Measurements from ENCODE around the gene MYOC.
"Not testable (repeated sequence)": the region's sequence is repeated elsewhere in the genome, so short reads cannot be mapped to it uniquely, and the experiment has no call there.

Gene MYOC

GRCh38 chr1:171652234-171652822 lies at the start of gene MYOC:
Gene MYOC, minus strand, starts transcription at chr1:171652688. Its CDS starts 77 bp downstream, at chr1:171652611.
- in situ Hi-C loops (cut with MboI; ENCODE audit: low sequenced_read_pairs, unreplicated experiment): loop anchor here (25.0 kb wide), 1 partner anchor 335 kb away; no protein-coding TSS in a partner anchor

GRCh38 chr1:171699531-171699930 lies 47.0 kb upstream of the MYOC start:
- TF ChIP-seq, protein P1, sequence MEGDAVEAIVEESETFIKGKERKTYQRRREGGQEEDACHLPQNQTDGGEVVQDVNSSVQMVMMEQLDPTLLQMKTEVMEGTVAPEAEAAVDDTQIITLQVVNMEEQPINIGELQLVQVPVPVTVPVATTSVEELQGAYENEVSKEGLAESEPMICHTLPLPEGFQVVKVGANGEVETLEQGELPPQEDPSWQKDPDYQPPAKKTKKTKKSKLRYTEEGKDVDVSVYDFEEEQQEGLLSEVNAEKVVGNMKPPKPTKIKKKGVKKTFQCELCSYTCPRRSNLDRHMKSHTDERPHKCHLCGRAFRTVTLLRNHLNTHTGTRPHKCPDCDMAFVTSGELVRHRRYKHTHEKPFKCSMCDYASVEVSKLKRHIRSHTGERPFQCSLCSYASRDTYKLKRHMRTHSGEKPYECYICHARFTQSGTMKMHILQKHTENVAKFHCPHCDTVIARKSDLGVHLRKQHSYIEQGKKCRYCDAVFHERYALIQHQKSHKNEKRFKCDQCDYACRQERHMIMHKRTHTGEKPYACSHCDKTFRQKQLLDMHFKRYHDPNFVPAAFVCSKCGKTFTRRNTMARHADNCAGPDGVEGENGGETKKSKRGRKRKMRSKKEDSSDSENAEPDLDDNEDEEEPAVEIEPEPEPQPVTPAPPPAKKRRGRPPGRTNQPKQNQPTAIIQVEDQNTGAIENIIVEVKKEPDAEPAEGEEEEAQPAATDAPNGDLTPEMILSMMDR (IDR thresholded peaks at IDR 0.05; ENCODE audit: borderline replicate concordance, control extremely low read depth, extremely low read depth, insufficient read depth, missing control alignments): no peak
- no peak for DNase-seq (ENCODE audit: low spot score)
- in situ Hi-C loops (cut with MboI; ENCODE audit: low sequenced_read_pairs, unreplicated experiment): no loop called here

More at GRCh38 chr1:171652234-171652822, at the start of gene MYOC:
- TF ChIP-seq, protein P1 (IDR thresholded peaks at IDR 0.05; ENCODE audit: borderline replicate concordance, control extremely low read depth, extremely low read depth, insufficient read depth, missing control alignments): no peak
- no peak for DNase-seq (ENCODE audit: low spot score)

- DNase-seq (ENCODE audit: low spot score); in situ Hi-C loops (cut with MboI; ENCODE audit: low sequenced_read_pairs, unreplicated experiment): not testable (repeated sequence)
These were observed 43.3 kb upstream of the MYOC start for GRCh38 chr1:171695772-171696171.

- in situ Hi-C loops (cut with MboI; ENCODE audit: low sequenced_read_pairs, unreplicated experiment); DNase-seq (ENCODE audit: low spot score): not testable (repeated sequence)
These were observed 41.1 kb upstream of the MYOC start for GRCh38 chr1:171693541-171693940.

GRCh38 chr1:171683870-171684269 lies 31.4 kb upstream of the MYOC start:
- no peak for DNase-seq (ENCODE audit: low spot score)
- TF ChIP-seq, protein P1 (IDR thresholded peaks at IDR 0.05; ENCODE audit: borderline replicate concordance, control extremely low read depth, extremely low read depth, insufficient read depth, missing control alignments): no peak
- in situ Hi-C loops (cut with MboI; ENCODE audit: low sequenced_read_pairs, unreplicated experiment): no loop called here

DNA sequence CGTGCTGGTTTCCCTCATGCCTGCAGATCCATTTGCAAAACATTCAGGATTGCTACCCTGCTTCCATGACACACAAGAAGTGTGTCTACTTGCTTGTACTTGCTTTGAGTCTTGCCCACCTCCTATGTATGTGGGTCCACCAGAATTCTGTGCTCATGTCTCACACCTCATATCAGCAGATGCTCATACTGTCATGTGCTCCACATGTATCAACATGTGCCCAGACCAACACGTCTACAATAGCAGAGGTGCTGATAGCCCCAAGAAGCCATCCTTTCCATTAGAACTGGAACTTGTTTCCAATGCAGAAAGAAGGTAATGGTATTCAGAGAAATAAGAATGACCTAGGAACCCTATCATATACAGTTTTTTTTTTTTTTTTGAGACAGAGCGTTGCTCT lies 27.9 kb upstream of the MYOC start:
- TF ChIP-seq, protein P1 (IDR thresholded peaks at IDR 0.05; ENCODE audit: borderline replicate concordance, control extremely low read depth, extremely low read depth, insufficient read depth, missing control alignments): no peak
- DNase-seq (ENCODE audit: low spot score): no peak
- in situ Hi-C loops (cut with MboI; ENCODE audit: low sequenced_read_pairs, unreplicated experiment): no loop called here

GRCh38 chr1:171676823-171677222 lies 24.3 kb upstream of the MYOC start:
- TF ChIP-seq, protein P1 (IDR thresholded peaks at IDR 0.05; ENCODE audit: borderline replicate concordance, control extremely low read depth, extremely low read depth, insufficient read depth, missing control alignments): no peak

More at GRCh38 chr1:171676823-171677222, 24.3 kb upstream of the MYOC start:
- in situ Hi-C loops (cut with MboI; ENCODE audit: low sequenced_read_pairs, unreplicated experiment): no loop called here
- DNase-seq (ENCODE audit: low spot score): no peak
